ELF-1 (cell line): ENCODE data around the gene CHM.
A peak's percentile ranks its signal among the peaks of the same experiment; 100 is the strongest.
"Not testable (repeated sequence)": the region's sequence is repeated elsewhere in the genome, so short reads cannot be mapped to it uniquely, and the experiment has no call there.

ENCODE experiments used
- DNase-seq: peaks from one replicate; pipeline ENCODE4 v3.0.0-alpha.2; 2016; ENCODE audit warnings: low read depth, low spot score

Gene CHM

DNA sequence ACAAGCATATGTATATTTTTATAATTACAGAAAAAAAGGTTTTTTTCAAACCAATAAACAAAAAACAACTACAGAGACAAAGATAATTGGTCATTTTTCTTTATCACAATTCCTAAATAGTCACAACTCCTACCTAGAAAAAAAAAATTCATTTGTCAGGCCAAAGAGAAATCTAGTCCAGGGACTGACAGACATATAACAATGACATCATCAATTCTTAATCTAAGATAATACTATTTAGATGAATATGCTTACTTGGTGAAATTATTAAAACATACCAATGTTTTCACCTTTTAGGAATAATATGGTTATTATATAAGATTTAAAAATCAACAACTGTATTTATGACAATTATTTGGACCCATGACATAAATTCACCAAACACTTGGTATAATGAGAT, 48.4 kb downstream of the CHM start:
- DNase-seq = no peak

GRCh38 chrX:85996555-85996954, 50.8 kb downstream of the CHM start:
- no peak for DNase-seq

DNA sequence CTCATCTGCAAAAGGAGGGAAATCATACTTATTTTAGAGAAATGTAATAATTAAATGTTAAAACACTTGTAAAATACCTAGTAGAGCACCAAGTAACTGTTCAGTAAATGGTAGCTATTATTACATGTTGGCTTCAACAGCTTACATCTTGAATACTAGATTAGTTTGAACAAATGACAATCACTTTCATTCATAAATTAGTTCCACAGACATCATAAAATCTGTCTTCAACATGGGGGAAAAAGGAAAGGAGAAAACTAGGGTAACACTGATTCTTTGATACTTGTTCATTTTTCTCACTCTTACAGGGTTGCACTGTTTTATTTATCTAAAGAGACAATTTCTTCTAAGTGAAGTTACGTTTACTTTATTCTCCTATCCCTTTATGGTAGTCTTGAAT, 51.7 kb downstream of the CHM start:
- no peak for DNase-seq

GRCh38 chrX:85994797-85995196, 52.6 kb downstream of the CHM start:
- DNase-seq = no peak

DNA sequence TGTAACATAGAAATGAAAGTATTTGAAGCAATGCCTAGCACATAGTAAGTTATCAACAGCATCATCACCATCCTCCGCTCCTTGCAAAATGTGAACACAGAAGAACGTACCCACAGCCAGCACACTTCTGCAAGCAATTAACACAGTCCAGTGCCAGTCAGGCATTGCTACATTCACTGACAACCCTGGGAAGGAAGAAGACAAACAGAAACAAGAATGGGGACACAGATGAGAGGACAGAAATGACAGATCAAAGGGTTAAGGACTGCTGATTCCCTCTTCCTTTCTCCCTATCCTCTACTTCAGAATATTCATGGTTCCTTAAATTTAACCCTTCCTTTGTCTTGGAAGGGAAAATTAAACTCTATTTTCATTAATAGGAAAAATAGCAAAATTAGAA, 53.1 kb downstream of the CHM start:
- DNase-seq = no peak

GRCh38 chrX:85993539-85994197, 53.7 kb downstream of the CHM start:
- DNase-seq = no peak

DNA sequence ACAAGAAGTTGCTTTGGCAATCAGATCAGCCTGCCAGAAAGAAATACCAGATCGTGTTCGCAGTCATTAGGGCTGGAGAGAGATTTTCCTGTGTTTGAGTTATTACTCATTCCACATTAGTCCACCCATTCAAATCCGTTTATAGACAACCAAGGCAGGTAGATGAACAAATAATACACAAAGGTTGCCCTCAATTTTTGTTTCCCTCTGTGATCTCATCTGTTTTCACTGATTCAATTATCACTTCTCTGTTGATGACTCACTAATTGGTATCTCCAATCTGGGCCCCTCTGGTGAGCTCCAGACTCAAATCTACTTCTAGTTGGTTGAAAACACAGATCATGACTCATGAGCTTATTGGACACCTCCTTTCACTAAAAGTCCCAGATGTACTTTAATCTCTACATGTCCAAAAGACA, 54.5 kb downstream of the CHM start:
- DNase-seq = no peak

- no peak for DNase-seq
These were observed 59.0 kb downstream of the CHM start for GRCh38 chrX:85988353-85988752.

- DNase-seq = no peak
These were observed 67.1 kb downstream of the CHM start for GRCh38 chrX:85980286-85980685.

- DNase-seq = no peak
These were observed 70.1 kb downstream of the CHM start for GRCh38 chrX:85977218-85977617.

DNA sequence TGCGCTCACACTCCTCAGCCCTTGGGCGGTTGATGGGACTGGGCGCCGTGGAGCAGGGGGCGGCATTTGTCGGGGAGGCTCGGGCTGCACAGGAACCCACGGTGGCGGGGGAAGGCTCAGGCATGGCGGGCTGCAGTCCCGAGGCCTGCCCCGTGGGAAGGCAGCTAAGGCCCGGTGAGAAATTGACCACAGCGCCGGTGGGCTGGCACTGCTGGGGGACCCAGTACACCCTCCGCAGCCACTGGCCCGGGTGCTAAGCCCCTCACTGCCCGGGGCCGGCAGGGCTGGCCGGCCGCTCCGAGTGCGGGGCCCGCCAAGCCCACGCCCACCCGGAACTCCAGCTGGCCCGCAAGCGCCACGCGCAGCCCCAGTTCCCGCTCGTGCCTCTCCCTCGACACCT, 75.0 kb downstream of the CHM start:
- DNase-seq = not testable (repeated sequence)

DNA sequence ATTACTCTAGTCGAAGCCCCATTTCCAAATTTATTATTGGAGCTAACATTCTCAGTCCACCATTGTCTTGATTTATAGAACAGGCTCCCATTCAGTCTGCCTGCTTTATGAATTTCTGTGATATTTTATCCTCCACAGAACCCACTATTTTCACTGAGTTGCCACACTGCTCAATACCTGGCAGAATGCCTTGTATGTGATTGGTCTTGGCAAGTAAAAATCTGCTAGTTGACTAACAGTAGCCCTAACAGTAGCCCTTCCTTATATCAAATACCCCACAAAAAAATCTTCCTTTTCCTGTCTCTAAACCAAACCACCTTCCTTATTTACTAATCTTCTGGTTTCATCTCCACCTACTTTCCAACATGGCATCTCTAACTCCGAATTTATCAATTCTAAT, 82.6 kb downstream of the CHM start:
- DNase-seq = no peak

GRCh38 chrX:85963736-85964135, 83.6 kb downstream of the CHM start:
- DNase-seq = no peak

DNA sequence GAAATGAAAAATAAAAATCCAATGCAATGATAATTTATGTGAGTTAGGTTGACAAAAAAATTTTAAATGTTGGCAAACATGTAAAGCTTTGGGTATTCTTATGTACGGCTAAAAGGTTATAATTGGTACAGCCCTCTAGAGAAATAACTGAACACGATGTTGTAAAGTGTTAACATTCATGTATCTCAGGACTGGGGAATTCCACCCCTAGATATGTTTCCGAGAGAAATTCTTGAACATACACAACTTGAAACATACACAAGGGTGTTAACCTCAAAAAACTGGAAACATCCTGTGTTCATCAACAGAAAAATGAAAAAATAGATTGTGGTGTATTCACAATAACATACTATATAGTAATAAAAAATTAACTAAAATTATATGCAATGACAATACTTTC, 91.8 kb downstream of the CHM start:
- DNase-seq = no peak

- not testable (repeated sequence) for DNase-seq
These were observed 102.6 kb downstream of the CHM start for GRCh38 chrX:85944751-85945150.

- DNase-seq = no peak
These were observed 106.1 kb downstream of the CHM start for GRCh38 chrX:85941275-85941674.

GRCh38 chrX:85939942-85940341, 107.4 kb downstream of the CHM start:
- DNase-seq = not testable (repeated sequence)

DNA sequence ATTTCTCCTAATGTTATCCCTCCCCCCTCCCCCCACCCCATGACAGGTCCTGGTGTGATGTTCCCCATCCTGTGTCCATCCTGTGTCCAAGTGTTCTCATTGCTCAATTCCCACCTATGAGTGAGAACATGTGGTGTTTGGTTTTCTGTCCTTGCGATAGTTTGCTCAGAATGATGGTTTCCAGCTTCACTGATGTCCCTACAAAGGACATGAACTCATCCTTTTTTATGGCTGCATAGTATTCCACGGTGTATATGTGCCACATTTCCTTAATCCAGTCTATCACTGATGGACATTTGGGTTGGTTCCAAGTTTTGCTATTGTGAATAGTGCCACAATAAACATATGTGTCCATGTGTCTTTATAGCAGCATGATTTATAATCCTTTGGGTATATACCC, 113.0 kb downstream of the CHM start:
- DNase-seq = not testable (repeated sequence)

DNA sequence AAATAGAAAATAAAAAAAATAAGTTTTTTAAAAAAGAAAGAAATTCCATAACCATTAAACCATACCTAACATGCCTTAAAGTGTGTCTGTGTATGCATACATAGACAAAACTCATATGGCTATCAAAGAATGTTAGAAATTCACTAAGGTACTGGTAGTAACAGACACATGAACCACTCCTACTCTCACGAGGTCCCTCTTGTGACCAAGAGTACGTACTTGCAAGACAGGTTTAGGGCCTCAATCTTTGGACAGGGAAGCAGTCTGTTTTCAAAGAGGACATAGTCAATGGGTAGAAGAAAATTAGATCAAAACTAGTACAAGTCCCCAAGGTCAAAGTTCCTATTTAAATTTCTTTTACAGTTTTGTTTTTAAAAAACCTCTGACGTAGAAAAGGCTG, 117.3 kb downstream of the CHM start:
- DNase-seq = peak; percentile 8

- DNase-seq = no peak
These were observed 118.8 kb downstream of the CHM start for GRCh38 chrX:85928606-85929005.

DNA sequence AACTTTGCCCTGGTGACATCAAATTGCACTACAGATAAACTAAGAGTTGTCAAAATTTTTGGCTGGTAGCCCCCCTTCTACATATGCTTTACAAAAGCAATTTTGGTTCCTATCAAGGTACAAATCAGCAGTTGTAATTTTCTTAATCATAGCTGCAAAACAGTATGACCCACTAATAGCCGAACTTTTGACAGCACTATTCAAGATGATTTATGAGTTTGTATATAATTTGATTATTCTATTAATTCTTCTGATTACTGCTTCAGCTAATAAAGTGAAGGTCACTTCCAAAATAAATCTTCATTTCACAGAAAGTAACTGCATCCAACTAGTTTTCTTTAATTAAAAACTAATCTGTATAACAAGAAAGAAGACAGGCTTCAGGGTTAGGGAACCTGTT, 119.6 kb downstream of the CHM start:
- no peak for DNase-seq

- no peak for DNase-seq
These were observed 124.5 kb downstream of the CHM start for GRCh38 chrX:85922821-85923220.

DNA sequence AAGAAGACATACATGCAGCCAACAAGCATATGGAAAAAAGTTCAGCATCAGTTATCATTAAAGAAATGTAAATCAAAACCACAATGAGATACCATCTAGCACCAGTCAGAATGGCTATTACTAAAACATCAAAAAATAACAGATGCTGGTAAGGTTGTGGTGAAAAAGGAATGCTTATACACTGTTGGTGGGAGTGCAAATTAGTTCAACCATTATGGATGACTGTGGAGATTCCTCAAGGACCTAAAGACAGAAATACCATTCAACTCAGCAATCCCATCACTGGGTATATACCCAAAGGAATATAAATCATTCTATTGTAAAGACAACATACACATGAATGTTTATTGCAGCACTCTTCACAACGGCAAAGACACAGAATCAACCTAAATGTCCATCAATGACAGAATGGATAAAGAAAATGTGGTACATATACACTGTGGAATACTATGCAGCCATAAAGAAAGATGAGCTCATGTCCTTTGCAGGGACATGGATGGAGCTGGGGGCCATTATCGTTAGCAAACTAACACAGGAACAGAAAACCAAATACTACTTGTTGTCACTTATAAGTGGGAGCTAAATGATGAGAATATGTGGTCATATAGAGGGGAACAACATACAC, 130.6 kb downstream of the CHM start:
- DNase-seq = not testable (repeated sequence)

GRCh38 chrX:85914431-85914830, 132.9 kb downstream of the CHM start:
- DNase-seq = no peak
